Activated B cell treated with CpG ODN at 0.5 μM for 24 hours (primary cell): ENCODE data around the gene CTIF. TPM values are rescaled to one million over a fixed set of nuclear protein-coding genes. Genes with fewer than 3 reads are reported as not detected.

Source experiments
- ATAC-seq: fragments of 200-7000 bp; cut with Tn5 transposase; one replicate; pipeline ENCODE4 v1.10.0; 2021; ENCODE audit warnings: low read depth, mild to moderate bottlenecking, moderate library complexity
- CTCF ChIA-PET: fragments of 350-600 bp; sonication (Branson Sonifier 250); formaldehyde crosslinking; loops from one replicate; lab custom pipeline; 2021; ENCODE audit warnings: antibody characterized with exemption; lab: Charles Lee
- POLR2A ChIA-PET: fragments of 350-600 bp; sonication (Branson Sonifier 250); formaldehyde crosslinking; loops from one replicate; lab custom pipeline; 2021; ENCODE audit warnings: antibody characterized with exemption; lab: Charles Lee
- DNase-seq: peaks from one replicate; pipeline ENCODE4 v3.0.0; 2022
- H3K27ac Mint-ChIP-seq: one replicate; pipeline ENCODE4 v1.8.0; 2020; ENCODE audit warnings: mixed read lengths
- H3K27me3 Mint-ChIP-seq: one replicate; pipeline ENCODE4 v1.8.0; 2021; ENCODE audit warnings: mixed read lengths
- H3K36me3 Mint-ChIP-seq: one replicate; pipeline ENCODE4 v1.8.0; 2021; ENCODE audit warnings: low read depth, mixed read lengths
- H3K4me1 Mint-ChIP-seq: one replicate; pipeline ENCODE4 v1.8.0; 2021; ENCODE audit warnings: mixed read lengths
- H3K4me3 Mint-ChIP-seq: one replicate; pipeline ENCODE4 v1.8.0; 2020; ENCODE audit warnings: mild to moderate bottlenecking, mixed read lengths
- H3K9me3 Mint-ChIP-seq: one replicate; pipeline ENCODE4 v1.8.0; 2020; ENCODE audit warnings: mixed read lengths
- CTCF ChIP-seq: fragments of 200-600 bp; IDR thresholded peaks from one replicate; pipeline ENCODE4 v1.8.0; 2022; ENCODE audit warnings: antibody characterized with exemption, mild to moderate bottlenecking
- intact Hi-C: fragments of 100-400 bp; cut with micrococcal nuclease; formaldehyde crosslinking; loops from one replicate; pipeline ENCODE4 v1.15.1; 2024
- total RNA-seq: library from RNA; stranded (reverse); gene quantifications from 2 replicates; pipeline ENCODE4 v1.2.3, GENCODE V29; 2022

The CTIF gene
- total RNA-seq, 1 donor from 2014 or later = 9.3 TPM

- ChIA-PET CTCF (interaction anchor here (0.7 to 1.4 kb wide), 3 partner anchors 19 to 148 kb away, joined by 3 to 4 read pairs (median 3); no protein-coding TSS in a partner anchor), POLR2A (interaction anchor here (1.2 to 2.8 kb wide), 2 partner anchors 13 to 18 kb away, joined by 5 to 19 read pairs; no protein-coding TSS in a partner anchor)
- Mint-ChIP-seq H3K27ac (no peak overlapping the region), H3K4me1 (peaks cover 19% of the 10 kb centered on the region), H3K9me3 (no peaks in the 10 kb centered on the region), H3K27me3 (no peaks in the 10 kb centered on the region), H3K4me3 (no peak overlapping the region), H3K36me3 (no peaks in the 10 kb centered on the region)
- no peak for TF ChIP-seq CTCF
- intact Hi-C loops = loop anchor here (2.0 kb wide), 1 partner anchor 49 kb away; no protein-coding TSS in a partner anchor
- DNase-seq (peak; percentile 12), ATAC-seq (no peak)
Measured at GRCh38 chr18:48819781-48820482, 281.1 kb downstream of the CTIF start.

- peaks cover 18% of the 10 kb centered on the region for H3K4me1 Mint-ChIP-seq
- H3K27me3 Mint-ChIP-seq = no peaks in the 10 kb centered on the region
- H3K4me3 Mint-ChIP-seq = peak overlapping the region; percentile 4
- no peaks in the 10 kb centered on the region for H3K9me3 Mint-ChIP-seq
- DNase-seq (peak; percentile 33), ATAC-seq (peak; percentile 98)
- no peaks in the 10 kb centered on the region for H3K36me3 Mint-ChIP-seq
- CTCF ChIA-PET = interaction anchor here (0.7 to 1.4 kb wide), 3 partner anchors 19 to 147 kb away, joined by 3 to 4 read pairs (median 3); no protein-coding TSS in a partner anchor
- POLR2A ChIA-PET = interaction anchor here (1.0 to 2.8 kb wide), 4 partner anchors 12 to 131 kb away, joined by 3 to 19 read pairs (median 4); no protein-coding TSS in a partner anchor
- no peak for TF ChIP-seq CTCF
- intact Hi-C loops = loop anchor here (1.0 to 2.0 kb wide), 5 partner anchors 14 to 109 kb away; no protein-coding TSS in a partner anchor
- H3K27ac Mint-ChIP-seq = peak overlapping the region; percentile 32
Measured at GRCh38 chr18:48820483-48821250, 281.8 kb downstream of the CTIF start.

GRCh38 chr18:48821251-48821590, 282.4 kb downstream of the CTIF start:
- DNase-seq (no peak), ATAC-seq (no peak)
- intact Hi-C loops = loop anchor here (1.0 to 2.0 kb wide), 5 partner anchors 13 to 108 kb away; no protein-coding TSS in a partner anchor
- Mint-ChIP-seq H3K9me3 (no peaks in the 10 kb centered on the region), H3K4me3 (no peak overlapping the region), H3K36me3 (no peaks in the 10 kb centered on the region), H3K27me3 (peaks cover under 1% of the 10 kb centered on the region), H3K4me1 (peaks cover 18% of the 10 kb centered on the region), H3K27ac (peak overlapping the region; percentile 16)
- ChIA-PET POLR2A (interaction anchor here (1.0 to 2.8 kb wide), 4 partner anchors 11 to 131 kb away, joined by 3 to 19 read pairs (median 4); no protein-coding TSS in a partner anchor), CTCF (no interaction called here)
- no peak for TF ChIP-seq CTCF

DNA sequence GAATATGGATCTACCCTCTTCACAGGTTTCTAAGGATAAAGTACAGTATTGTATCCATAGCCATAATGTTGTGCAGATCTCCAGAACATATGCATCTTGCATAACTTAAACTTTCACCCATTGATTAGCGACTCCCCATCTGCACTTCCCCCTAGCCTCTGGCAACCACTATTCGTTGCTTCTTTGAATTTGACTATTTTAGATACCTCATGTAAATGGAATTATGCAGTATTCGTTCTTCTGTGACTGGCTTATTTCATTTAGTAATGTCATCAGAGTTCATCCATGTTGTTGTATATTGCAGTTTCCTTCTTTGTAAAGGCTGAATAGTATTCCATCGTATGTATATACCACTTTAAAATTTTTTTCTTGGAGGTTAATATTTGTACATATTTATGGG, 283.0 kb downstream of the CTIF start:
- H3K36me3 Mint-ChIP-seq = no peaks in the 10 kb centered on the region
- TF ChIP-seq CTCF = no peak
- no peak overlapping the region for H3K27ac Mint-ChIP-seq
- ATAC-seq (no peak), DNase-seq (no peak)
- intact Hi-C loops = loop anchor here (1.0 to 2.0 kb wide), 5 partner anchors 12 to 107 kb away; no protein-coding TSS in a partner anchor
- peaks cover 3% of the 10 kb centered on the region for H3K27me3 Mint-ChIP-seq
- CTCF ChIA-PET = no interaction called here
- no peak overlapping the region for H3K4me3 Mint-ChIP-seq
- POLR2A ChIA-PET = interaction anchor here (2.8 kb wide), 1 partner anchor 20 kb away, joined by 19 read pairs; no protein-coding TSS in a partner anchor
- H3K4me1 Mint-ChIP-seq = peaks cover 18% of the 10 kb centered on the region
- no peaks in the 10 kb centered on the region for H3K9me3 Mint-ChIP-seq
